ENCODE data around the gene DISC1. TPM values are rescaled to one million over a fixed set of nuclear protein-coding genes. Genes with fewer than 3 reads are reported as not detected.

Gene DISC1
- total and polyA plus RNA-seq, 2 donors (not counting 1 experiment from before 2014, with no cell fraction given) = 2.0 to 4.3 TPM

- Histone ChIP-seq H3K27me3 (ENCODE audit: control insufficient read depth, insufficient read depth, low read length) (no peaks in the 10 kb centered on the region), H3K79me2 (ENCODE audit: control insufficient read depth, insufficient read depth, low read length) (no peaks in the 10 kb centered on the region), H2AFZ (ENCODE audit: low read length) (no peak overlapping the region), H3K36me3 (ENCODE audit: control insufficient read depth, insufficient read depth, low read length) (no peaks in the 10 kb centered on the region), H3K9ac (ENCODE audit: insufficient read depth, low read length) (no peak overlapping the region), H4K20me1 (ENCODE audit: control insufficient read depth, extremely low read depth, insufficient read depth, low read length) (no peaks in the 10 kb centered on the region), H3K9me3 (ENCODE audit: control insufficient read depth, insufficient read depth, low read depth, low read length) (no peaks in the 10 kb centered on the region), H3K4me2 (ENCODE audit: extremely low read depth, insufficient read depth, low read length) (no peak overlapping the region), H3K4me1 (ENCODE audit: control insufficient read depth, extremely low read depth, insufficient read depth, low read length) (no peaks in the 10 kb centered on the region), H3K27ac (ENCODE audit: insufficient read depth, low read length) (no peak overlapping the region), H3K4me3 (replicated peaks in 1 of 4; ENCODE audit: control extremely low read depth in 1 of 4, insufficient read depth in 1 of 4, low read depth in 3 of 4, low read length in 4 of 4) (no peak overlapping the region)
- no peak for DNase-seq (ENCODE audit: low read depth in 2 of 2)
- no peak for TF ChIP-seq EZH2 (IDR thresholded peaks at IDR 0.05; ENCODE audit: low read length, missing control alignments)
- TF ChIP-seq, protein P1, sequence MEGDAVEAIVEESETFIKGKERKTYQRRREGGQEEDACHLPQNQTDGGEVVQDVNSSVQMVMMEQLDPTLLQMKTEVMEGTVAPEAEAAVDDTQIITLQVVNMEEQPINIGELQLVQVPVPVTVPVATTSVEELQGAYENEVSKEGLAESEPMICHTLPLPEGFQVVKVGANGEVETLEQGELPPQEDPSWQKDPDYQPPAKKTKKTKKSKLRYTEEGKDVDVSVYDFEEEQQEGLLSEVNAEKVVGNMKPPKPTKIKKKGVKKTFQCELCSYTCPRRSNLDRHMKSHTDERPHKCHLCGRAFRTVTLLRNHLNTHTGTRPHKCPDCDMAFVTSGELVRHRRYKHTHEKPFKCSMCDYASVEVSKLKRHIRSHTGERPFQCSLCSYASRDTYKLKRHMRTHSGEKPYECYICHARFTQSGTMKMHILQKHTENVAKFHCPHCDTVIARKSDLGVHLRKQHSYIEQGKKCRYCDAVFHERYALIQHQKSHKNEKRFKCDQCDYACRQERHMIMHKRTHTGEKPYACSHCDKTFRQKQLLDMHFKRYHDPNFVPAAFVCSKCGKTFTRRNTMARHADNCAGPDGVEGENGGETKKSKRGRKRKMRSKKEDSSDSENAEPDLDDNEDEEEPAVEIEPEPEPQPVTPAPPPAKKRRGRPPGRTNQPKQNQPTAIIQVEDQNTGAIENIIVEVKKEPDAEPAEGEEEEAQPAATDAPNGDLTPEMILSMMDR (conservative IDR thresholded peaks at IDR 0.05 in 1 of 2, IDR thresholded peaks at IDR 0.05 in 1 of 2; ENCODE audit: low read depth in 1 of 2, low read length in 2 of 2) = no peak
These were observed 367.4 kb downstream of the DISC1 start for GRCh38 chr1:231993968-231994455.

GRCh38 chr1:231998791-231999190 lies 372.2 kb downstream of the DISC1 start:
- Histone ChIP-seq H3K79me2 (ENCODE audit: control insufficient read depth, insufficient read depth, low read length) (no peaks in the 10 kb centered on the region), H3K36me3 (ENCODE audit: control insufficient read depth, insufficient read depth, low read length) (no peaks in the 10 kb centered on the region), H3K27ac (ENCODE audit: insufficient read depth, low read length) (no peak overlapping the region), H3K4me2 (ENCODE audit: extremely low read depth, insufficient read depth, low read length) (no peak overlapping the region), H3K4me3 (replicated peaks in 1 of 4; ENCODE audit: control extremely low read depth in 1 of 4, insufficient read depth in 1 of 4, low read depth in 3 of 4, low read length in 4 of 4) (no peak overlapping the region), H3K9ac (ENCODE audit: insufficient read depth, low read length) (no peak overlapping the region), H4K20me1 (ENCODE audit: control insufficient read depth, extremely low read depth, insufficient read depth, low read length) (no peaks in the 10 kb centered on the region), H3K27me3 (ENCODE audit: control insufficient read depth, insufficient read depth, low read length) (no peaks in the 10 kb centered on the region), H3K9me3 (ENCODE audit: control insufficient read depth, insufficient read depth, low read depth, low read length) (no peaks in the 10 kb centered on the region), H2AFZ (ENCODE audit: low read length) (no peak overlapping the region), H3K4me1 (ENCODE audit: control insufficient read depth, extremely low read depth, insufficient read depth, low read length) (no peaks in the 10 kb centered on the region)
- TF ChIP-seq, protein P1 (conservative IDR thresholded peaks at IDR 0.05 in 1 of 2, IDR thresholded peaks at IDR 0.05 in 1 of 2; ENCODE audit: low read depth in 1 of 2, low read length in 2 of 2) = no peak
- no peak for TF ChIP-seq EZH2 (IDR thresholded peaks at IDR 0.05; ENCODE audit: low read length, missing control alignments)
- DNase-seq (ENCODE audit: low read depth in 2 of 2) = no peak

DNA sequence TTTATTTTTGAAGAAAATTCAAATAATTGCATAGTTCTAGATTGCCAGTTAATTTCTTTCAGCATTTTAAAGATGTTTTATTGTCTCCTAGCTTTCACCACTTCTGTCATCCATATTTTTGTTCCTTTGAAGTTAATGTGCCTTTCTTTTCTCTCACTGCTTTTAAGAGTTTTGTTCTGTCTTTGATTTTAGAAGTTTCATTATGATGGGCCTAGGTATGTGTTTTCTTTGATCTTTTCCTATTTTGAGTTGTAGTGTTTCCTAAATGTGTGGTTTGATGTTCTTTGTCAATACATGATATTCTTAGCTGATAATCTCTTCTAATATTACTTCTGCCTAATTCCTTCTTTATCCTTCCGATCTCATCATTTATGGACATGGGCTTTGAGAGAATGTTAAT lies 378.7 kb downstream of the DISC1 start:
- Histone ChIP-seq H3K4me2 (ENCODE audit: extremely low read depth, insufficient read depth, low read length) (no peak overlapping the region), H4K20me1 (ENCODE audit: control insufficient read depth, extremely low read depth, insufficient read depth, low read length) (no peaks in the 10 kb centered on the region), H3K9me3 (ENCODE audit: control insufficient read depth, insufficient read depth, low read depth, low read length) (no peaks in the 10 kb centered on the region), H3K4me3 (replicated peaks in 1 of 4; ENCODE audit: control extremely low read depth in 1 of 4, insufficient read depth in 1 of 4, low read depth in 3 of 4, low read length in 4 of 4) (no peak overlapping the region), H3K9ac (ENCODE audit: insufficient read depth, low read length) (no peak overlapping the region), H2AFZ (ENCODE audit: low read length) (no peak overlapping the region), H3K4me1 (ENCODE audit: control insufficient read depth, extremely low read depth, insufficient read depth, low read length) (no peaks in the 10 kb centered on the region), H3K79me2 (ENCODE audit: control insufficient read depth, insufficient read depth, low read length) (no peaks in the 10 kb centered on the region), H3K36me3 (ENCODE audit: control insufficient read depth, insufficient read depth, low read length) (no peaks in the 10 kb centered on the region), H3K27ac (ENCODE audit: insufficient read depth, low read length) (no peak overlapping the region), H3K27me3 (ENCODE audit: control insufficient read depth, insufficient read depth, low read length) (no peaks in the 10 kb centered on the region)
- TF ChIP-seq, protein P1 (conservative IDR thresholded peaks at IDR 0.05 in 1 of 2, IDR thresholded peaks at IDR 0.05 in 1 of 2; ENCODE audit: low read depth in 1 of 2, low read length in 2 of 2) = no peak
- no peak for TF ChIP-seq EZH2 (IDR thresholded peaks at IDR 0.05; ENCODE audit: low read length, missing control alignments)
- DNase-seq (ENCODE audit: low read depth in 2 of 2) = no peak

Data from fibroblast of lung (primary cell).